Keratinocyte (primary cell): ENCODE results near the gene BLOC1S6.

Experiments
- EZH2 ChIP-seq: IDR thresholded peaks from one replicate; pipeline ENCODE4 v1.6.1; 2012; ENCODE audit warnings: inconsistent platforms, mild to moderate bottlenecking, low read length, moderate library complexity
- TF ChIP-seq, protein P1 (sequence below), 3 experiments: IDR thresholded peaks in 1 of 3; conservative IDR thresholded peaks in 1 of 3; optimal IDR thresholded peaks in 1 of 3; 2 replicates in 2 of 3; 3 replicates in 1 of 3; pipeline versions ENCODE3 to v1.5.1; 2011; ENCODE audit warnings: low read length in 3 of 3, mild to moderate bottlenecking in 3 of 3, moderate library complexity in 2 of 3, control low read depth in 1 of 3, inconsistent platforms in 1 of 3; ENCODE audit not compliant: insufficient read depth in 2 of 3; ENCODE audit errors: extremely low read depth in 1 of 3

DNA sequence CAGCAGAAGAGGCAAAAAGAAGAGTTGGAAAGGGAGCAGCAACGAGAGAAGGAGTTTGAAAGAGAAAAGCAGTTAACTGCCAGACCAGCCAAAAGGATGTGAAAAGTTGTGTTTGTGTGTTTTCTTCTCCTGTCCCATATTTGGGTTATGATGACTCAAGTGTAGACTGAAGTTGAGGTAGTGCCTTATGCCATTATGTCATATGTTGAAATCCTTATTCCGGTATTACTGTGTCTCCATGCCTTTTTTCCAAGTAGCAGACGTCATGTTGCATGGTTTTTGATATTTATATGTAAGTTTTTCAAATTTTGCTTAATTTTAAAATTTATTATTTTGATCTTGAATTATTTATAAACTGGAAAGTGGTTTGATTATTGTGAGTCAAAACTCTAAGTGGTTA lies 19.2 kb downstream of the BLOC1S6 start:
- TF ChIP-seq, protein P1, sequence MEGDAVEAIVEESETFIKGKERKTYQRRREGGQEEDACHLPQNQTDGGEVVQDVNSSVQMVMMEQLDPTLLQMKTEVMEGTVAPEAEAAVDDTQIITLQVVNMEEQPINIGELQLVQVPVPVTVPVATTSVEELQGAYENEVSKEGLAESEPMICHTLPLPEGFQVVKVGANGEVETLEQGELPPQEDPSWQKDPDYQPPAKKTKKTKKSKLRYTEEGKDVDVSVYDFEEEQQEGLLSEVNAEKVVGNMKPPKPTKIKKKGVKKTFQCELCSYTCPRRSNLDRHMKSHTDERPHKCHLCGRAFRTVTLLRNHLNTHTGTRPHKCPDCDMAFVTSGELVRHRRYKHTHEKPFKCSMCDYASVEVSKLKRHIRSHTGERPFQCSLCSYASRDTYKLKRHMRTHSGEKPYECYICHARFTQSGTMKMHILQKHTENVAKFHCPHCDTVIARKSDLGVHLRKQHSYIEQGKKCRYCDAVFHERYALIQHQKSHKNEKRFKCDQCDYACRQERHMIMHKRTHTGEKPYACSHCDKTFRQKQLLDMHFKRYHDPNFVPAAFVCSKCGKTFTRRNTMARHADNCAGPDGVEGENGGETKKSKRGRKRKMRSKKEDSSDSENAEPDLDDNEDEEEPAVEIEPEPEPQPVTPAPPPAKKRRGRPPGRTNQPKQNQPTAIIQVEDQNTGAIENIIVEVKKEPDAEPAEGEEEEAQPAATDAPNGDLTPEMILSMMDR (optimal IDR thresholded peaks at IDR 0.05 in 1 of 3, IDR thresholded peaks at IDR 0.05 in 1 of 3, conservative IDR thresholded peaks at IDR 0.05 in 1 of 3; ENCODE audit: extremely low read depth in 1 of 3, insufficient read depth in 2 of 3, low read length in 3 of 3) = no peak
- no peak for TF ChIP-seq EZH2
